MM.1S (cell line): ENCODE measurements around the gene CACNA2D1.

ENCODE experiments used
- DNase-seq: peaks from one replicate; pipeline ENCODE4 v3.0.0-alpha.2; 2015
- H2AFZ ChIP-seq: fragments of 300-600 bp; sonication (generic); 2 replicates; pipeline ENCODE4 v1.6.0; 2016; ENCODE audit warnings: antibody characterized with exemption, low read length
- H3F3A ChIP-seq: fragments of 300-600 bp; sonication (generic); 2 replicates; pipeline ENCODE4 v1.6.1; 2016; ENCODE audit warnings: mild to moderate bottlenecking, antibody characterized with exemption, low read length, moderate library complexity, mixed read lengths; ENCODE audit not compliant: insufficient read depth
- H3K27ac ChIP-seq: fragments of 300-600 bp; sonication (generic); 2 replicates; pipeline ENCODE4 v1.5.1; 2016; ENCODE audit warnings: mild to moderate bottlenecking, low read length
- H3K27me3 ChIP-seq: fragments of 300-600 bp; sonication (generic); replicated peaks from 2 replicates; pipeline ENCODE4 v1.6.0; 2016; ENCODE audit warnings: low read length; ENCODE audit not compliant: insufficient read depth
- H3K36me3 ChIP-seq: fragments of 300-600 bp; sonication (generic); replicated peaks from 2 replicates; pipeline ENCODE4 v1.6.1; 2016; ENCODE audit warnings: mild to moderate bottlenecking, low read length, mixed read lengths; ENCODE audit not compliant: insufficient read depth
- H3K4me1 ChIP-seq: fragments of 300-600 bp; sonication (generic); 2 replicates; pipeline ENCODE4 v1.6.1; 2016; ENCODE audit warnings: low read length, mixed read lengths
- H3K4me2 ChIP-seq: fragments of 300-600 bp; sonication (generic); 2 replicates; pipeline ENCODE4 v1.6.0; 2016; ENCODE audit warnings: low read depth, low read length
- H3K4me3 ChIP-seq: fragments of 300-600 bp; sonication (generic); 2 replicates; pipeline ENCODE4 v1.5.1; 2016; ENCODE audit warnings: low read length, mixed read lengths
- H3K79me2 ChIP-seq: fragments of 300-600 bp; sonication (generic); 2 replicates; pipeline ENCODE4 v1.6.1; 2016; ENCODE audit warnings: mixed run types, low read length, mixed read lengths
- H3K9ac ChIP-seq: fragments of 300-600 bp; sonication (generic); 2 replicates; pipeline ENCODE4 v1.6.1; 2016; ENCODE audit warnings: low read length, mixed read lengths
- H3K9me2 ChIP-seq: fragments of 300-600 bp; sonication (generic); replicated peaks from 2 replicates; pipeline ENCODE4 v1.6.1; 2016; ENCODE audit warnings: mild to moderate bottlenecking, low read length, mixed read lengths; ENCODE audit not compliant: insufficient read depth
- H3K9me3 ChIP-seq: fragments of 300-600 bp; sonication (generic); replicated peaks from 2 replicates; pipeline ENCODE4 v1.6.1; 2016; ENCODE audit warnings: mild to moderate bottlenecking, low read length, mixed read lengths; ENCODE audit not compliant: insufficient read depth
- H4K20me1 ChIP-seq: fragments of 300-600 bp; sonication (generic); 2 replicates; pipeline ENCODE4 v1.6.1; 2016; ENCODE audit warnings: mild to moderate bottlenecking, low read length, moderate library complexity, mixed read lengths; ENCODE audit not compliant: insufficient read depth
- EZH2 ChIP-seq: fragments of 300-600 bp; sonication (generic); optimal IDR thresholded peaks from 2 replicates; pipeline ENCODE3; 2017; ENCODE audit warnings: low read depth, mild to moderate bottlenecking, antibody characterized with exemption, low read length, mixed read lengths
- EZH2phosphoT487 ChIP-seq: fragments of 300-600 bp; sonication (generic); IDR thresholded peaks from 2 replicates; pipeline ENCODE4 v1.6.1; 2018; ENCODE audit warnings: antibody characterized with exemption, low read length
- TF ChIP-seq, protein P1 (sequence below): fragments of 300-600 bp; sonication (generic); IDR thresholded peaks from 2 replicates; pipeline ENCODE4 v1.5.1; 2016; ENCODE audit warnings: antibody characterized with exemption, low read length, mixed read lengths

Gene CACNA2D1

GRCh38 chr7:82124445-82124844 is 319.1 kb downstream of the CACNA2D1 start:
- H3K27ac ChIP-seq, result no peak overlapping the region
- H3K79me2 ChIP-seq, result no peaks in the 10 kb centered on the region
- H3K4me2 ChIP-seq, result no peak overlapping the region
- H3K4me1 ChIP-seq, result no peaks in the 10 kb centered on the region
- H3K27me3 ChIP-seq, result no peaks in the 10 kb centered on the region
- no peaks in the 10 kb centered on the region for H3K9me2 ChIP-seq
- H2AFZ ChIP-seq, result no peak overlapping the region
- H3K9me3 ChIP-seq, result no peaks in the 10 kb centered on the region
- H3K9ac ChIP-seq, result no peak overlapping the region
- DNase-seq, result no peak
- no peaks in the 10 kb centered on the region for H4K20me1 ChIP-seq
- no peaks in the 10 kb centered on the region for H3K36me3 ChIP-seq
- no peak overlapping the region for H3K4me3 ChIP-seq
- TF ChIP-seq, protein P1, sequence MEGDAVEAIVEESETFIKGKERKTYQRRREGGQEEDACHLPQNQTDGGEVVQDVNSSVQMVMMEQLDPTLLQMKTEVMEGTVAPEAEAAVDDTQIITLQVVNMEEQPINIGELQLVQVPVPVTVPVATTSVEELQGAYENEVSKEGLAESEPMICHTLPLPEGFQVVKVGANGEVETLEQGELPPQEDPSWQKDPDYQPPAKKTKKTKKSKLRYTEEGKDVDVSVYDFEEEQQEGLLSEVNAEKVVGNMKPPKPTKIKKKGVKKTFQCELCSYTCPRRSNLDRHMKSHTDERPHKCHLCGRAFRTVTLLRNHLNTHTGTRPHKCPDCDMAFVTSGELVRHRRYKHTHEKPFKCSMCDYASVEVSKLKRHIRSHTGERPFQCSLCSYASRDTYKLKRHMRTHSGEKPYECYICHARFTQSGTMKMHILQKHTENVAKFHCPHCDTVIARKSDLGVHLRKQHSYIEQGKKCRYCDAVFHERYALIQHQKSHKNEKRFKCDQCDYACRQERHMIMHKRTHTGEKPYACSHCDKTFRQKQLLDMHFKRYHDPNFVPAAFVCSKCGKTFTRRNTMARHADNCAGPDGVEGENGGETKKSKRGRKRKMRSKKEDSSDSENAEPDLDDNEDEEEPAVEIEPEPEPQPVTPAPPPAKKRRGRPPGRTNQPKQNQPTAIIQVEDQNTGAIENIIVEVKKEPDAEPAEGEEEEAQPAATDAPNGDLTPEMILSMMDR, result no peak
- TF ChIP-seq EZH2 (no peak), EZH2phosphoT487 (no peak)
- no peaks in the 10 kb centered on the region for H3F3A ChIP-seq

DNA sequence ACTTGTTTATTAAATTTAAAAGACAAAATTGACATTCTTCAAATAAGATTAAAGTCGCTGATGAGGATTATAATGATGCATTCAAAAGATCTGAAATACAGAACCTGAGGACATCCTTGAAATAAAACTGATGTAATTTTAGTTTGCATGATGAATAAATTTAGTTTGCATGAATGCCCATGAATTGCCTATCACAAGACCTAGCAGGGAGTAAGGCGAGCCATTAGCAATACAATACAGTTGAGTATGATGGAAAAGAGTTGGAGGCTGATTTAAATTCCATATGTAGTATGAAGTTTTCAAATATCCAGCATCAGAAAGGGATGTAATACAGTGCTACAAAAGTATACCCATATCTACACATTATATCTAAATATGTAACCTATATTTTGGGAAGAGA is 321.3 kb downstream of the CACNA2D1 start:
- Histone ChIP-seq H3K79me2 (no peaks in the 10 kb centered on the region), H4K20me1 (no peaks in the 10 kb centered on the region), H3K27me3 (no peaks in the 10 kb centered on the region), H3K4me3 (no peak overlapping the region), H2AFZ (no peak overlapping the region), H3F3A (no peaks in the 10 kb centered on the region), H3K9me2 (no peaks in the 10 kb centered on the region), H3K9me3 (no peaks in the 10 kb centered on the region), H3K4me1 (no peaks in the 10 kb centered on the region), H3K9ac (no peak overlapping the region), H3K4me2 (no peak overlapping the region), H3K27ac (no peak overlapping the region), H3K36me3 (no peaks in the 10 kb centered on the region)
- no peak for TF ChIP-seq EZH2
- no peak for TF ChIP-seq EZH2phosphoT487
- TF ChIP-seq, protein P1, result no peak
- no peak for DNase-seq

GRCh38 chr7:82114237-82114636 is 329.3 kb downstream of the CACNA2D1 start:
- TF ChIP-seq EZH2 (no peak), EZH2phosphoT487 (no peak)
- TF ChIP-seq, protein P1, result no peak
- no peak overlapping the region for H3K9ac ChIP-seq
- no peak for DNase-seq

More at GRCh38 chr7:82114237-82114636, 329.3 kb downstream of the CACNA2D1 start:
- H2AFZ ChIP-seq, result no peak overlapping the region
- no peaks in the 10 kb centered on the region for H3K9me3 ChIP-seq
- no peaks in the 10 kb centered on the region for H3K79me2 ChIP-seq
- H3K9me2 ChIP-seq, result no peaks in the 10 kb centered on the region
- H4K20me1 ChIP-seq, result no peaks in the 10 kb centered on the region
- H3K27me3 ChIP-seq, result no peaks in the 10 kb centered on the region
- no peak overlapping the region for H3K27ac ChIP-seq
- H3K4me1 ChIP-seq, result no peaks in the 10 kb centered on the region
- no peak overlapping the region for H3K4me3 ChIP-seq
- H3F3A ChIP-seq, result no peaks in the 10 kb centered on the region
- H3K36me3 ChIP-seq, result no peaks in the 10 kb centered on the region
- H3K4me2 ChIP-seq, result no peak overlapping the region
